Measurements from ENCODE around the gene TRANK1. TPM values are rescaled to one million over a fixed set of nuclear protein-coding genes. Genes with fewer than 3 reads are reported as not detected.

TRANK1 gene
- total RNA-seq, 1 donor from 2014 or later, result 11.3 TPM

GRCh38 chr3:36867810-36868209 lies 77.0 kb downstream of the TRANK1 start:
- no peak for DNase-seq (ENCODE audit: low read depth, low spot score)
- TF ChIP-seq CTCF (conservative IDR thresholded peaks at IDR 0.05), result no peak
- Mint-ChIP-seq H3K4me1 (peaks cover 4% of the 10 kb centered on the region), H3K27me3 (ENCODE audit: low read depth) (no peaks in the 10 kb centered on the region), H3K9me3 (no peaks in the 10 kb centered on the region), H3K27ac (ENCODE audit: unreplicated experiment) (no peak overlapping the region), H3K4me3 (no peak overlapping the region), H3K36me3 (ENCODE audit: low read depth) (peaks cover 2% of the 10 kb centered on the region)

DNA sequence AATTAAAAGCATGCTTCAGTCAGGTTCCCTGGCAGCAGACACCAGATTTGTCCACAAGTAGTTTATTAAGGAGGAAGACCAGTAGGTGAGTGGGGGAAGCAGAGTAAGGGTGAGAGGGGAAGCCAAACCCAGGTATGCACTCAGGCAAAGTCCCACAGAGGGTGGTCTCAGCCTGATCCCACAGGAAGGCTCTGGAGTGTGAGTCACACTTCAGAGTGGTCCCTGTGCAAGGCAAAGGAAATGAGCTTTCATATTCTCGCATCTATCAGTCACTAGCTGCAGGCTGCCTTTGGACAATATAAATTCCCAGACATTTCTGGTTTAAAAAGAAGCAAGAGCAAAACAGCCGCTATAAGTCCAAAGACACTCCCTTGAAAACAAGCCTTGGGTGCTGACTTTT lies 78.5 kb downstream of the TRANK1 start:
- no peak for DNase-seq (ENCODE audit: low read depth, low spot score)
- peaks cover 2% of the 10 kb centered on the region for H3K36me3 Mint-ChIP-seq (ENCODE audit: low read depth)
- H3K27me3 Mint-ChIP-seq (ENCODE audit: low read depth), result no peaks in the 10 kb centered on the region

DNA sequence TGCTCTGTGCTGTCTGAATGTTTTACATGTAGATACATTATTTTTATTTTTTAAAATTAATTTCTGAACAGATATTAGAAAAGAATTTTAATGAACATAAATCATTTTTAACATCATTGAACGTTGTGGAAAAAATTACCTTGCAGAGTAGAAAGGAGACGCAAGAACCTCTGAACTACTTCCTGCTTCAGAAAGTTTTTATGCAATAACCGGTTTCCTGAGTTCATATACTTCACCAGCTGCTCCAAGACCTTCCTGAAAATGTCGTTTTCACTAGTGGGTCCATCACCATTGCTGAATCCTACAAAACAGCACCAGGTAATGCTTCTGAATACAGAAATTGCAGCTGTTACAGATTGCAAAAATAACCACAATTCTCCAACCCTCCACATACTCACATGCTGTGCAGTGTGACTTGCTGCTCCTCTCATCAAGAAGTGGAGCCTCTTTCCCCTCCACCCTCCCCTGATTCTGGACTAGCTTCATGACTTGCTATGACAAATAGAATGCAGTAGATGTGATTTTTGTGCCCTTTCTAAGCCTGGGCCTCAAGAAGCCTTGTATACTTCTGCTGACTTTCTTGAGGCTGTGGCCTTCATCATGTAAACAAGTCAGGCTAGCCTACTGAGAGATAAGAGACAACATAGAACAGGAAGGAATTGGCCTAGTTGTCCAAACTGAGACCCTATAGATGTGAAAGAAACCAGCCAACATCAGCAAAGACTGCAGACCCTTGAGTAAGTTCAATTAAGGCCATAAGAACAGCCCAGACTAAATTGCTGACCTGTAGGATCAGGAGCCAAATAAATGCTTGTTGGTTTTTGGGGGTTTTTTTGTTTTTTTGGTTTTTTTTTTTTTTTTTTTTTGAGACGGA lies 80.4 kb downstream of the TRANK1 start:
- no peaks in the 10 kb centered on the region for H3K27me3 Mint-ChIP-seq (ENCODE audit: low read depth)
- H3K36me3 Mint-ChIP-seq (ENCODE audit: low read depth), result peaks cover 5% of the 10 kb centered on the region
- no peak overlapping the region for H3K27ac Mint-ChIP-seq (ENCODE audit: unreplicated experiment)
- no peak for DNase-seq (ENCODE audit: low read depth, low spot score)
- H3K4me1 Mint-ChIP-seq, result peaks cover 4% of the 10 kb centered on the region
- TF ChIP-seq CTCF (conservative IDR thresholded peaks at IDR 0.05), result no peak
- H3K4me3 Mint-ChIP-seq, result no peak overlapping the region
- no peaks in the 10 kb centered on the region for H3K9me3 Mint-ChIP-seq

More for the DNA sequence above, 78.5 kb downstream of the TRANK1 start:
- Mint-ChIP-seq H3K4me1 (peaks cover 4% of the 10 kb centered on the region), H3K27ac (ENCODE audit: unreplicated experiment) (no peak overlapping the region), H3K9me3 (no peaks in the 10 kb centered on the region), H3K4me3 (no peak overlapping the region)
- TF ChIP-seq CTCF (conservative IDR thresholded peaks at IDR 0.05), result no peak

DNA sequence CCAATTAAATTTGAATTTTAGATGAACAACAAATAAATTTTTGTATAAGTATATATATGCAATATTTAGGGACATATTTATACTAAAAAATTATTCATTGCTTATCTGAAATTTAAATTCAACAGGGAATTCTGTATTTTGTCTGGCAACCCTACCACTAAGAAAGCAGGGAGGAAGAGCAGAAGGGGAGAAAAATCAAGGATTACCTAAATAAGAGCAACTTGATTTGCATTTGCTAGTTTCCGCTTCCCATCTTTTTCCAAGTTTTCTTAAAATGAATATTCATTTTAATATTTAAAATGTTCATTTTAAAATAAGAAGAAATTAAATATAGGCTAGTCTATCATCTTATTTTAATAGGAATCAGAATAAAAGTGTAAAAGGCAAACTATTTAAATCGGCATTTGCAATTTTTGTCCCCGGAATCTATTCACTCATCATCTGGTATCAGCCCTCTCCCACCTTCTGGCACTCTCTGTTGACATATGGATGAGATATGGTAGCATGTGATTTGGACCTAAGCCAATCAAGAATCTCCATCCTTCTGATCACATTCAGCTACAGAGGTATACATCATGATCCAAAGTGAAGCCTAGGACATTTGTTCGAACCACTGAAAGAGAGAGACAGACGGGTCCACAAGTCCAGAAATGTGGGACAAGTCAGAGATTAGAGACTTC lies 82.6 kb downstream of the TRANK1 start:
- H3K27me3 Mint-ChIP-seq (ENCODE audit: low read depth), result no peaks in the 10 kb centered on the region
- peaks cover 5% of the 10 kb centered on the region for H3K36me3 Mint-ChIP-seq (ENCODE audit: low read depth)
- no peak overlapping the region for H3K4me3 Mint-ChIP-seq
- DNase-seq (ENCODE audit: low read depth, low spot score), result no peak
- H3K4me1 Mint-ChIP-seq, result no peaks in the 10 kb centered on the region
- no peaks in the 10 kb centered on the region for H3K9me3 Mint-ChIP-seq
- H3K27ac Mint-ChIP-seq (ENCODE audit: unreplicated experiment), result no peak overlapping the region
- TF ChIP-seq CTCF (conservative IDR thresholded peaks at IDR 0.05), result no peak

GRCh38 chr3:36859494-36859893 lies 85.4 kb downstream of the TRANK1 start:
- no peak overlapping the region for H3K27ac Mint-ChIP-seq (ENCODE audit: unreplicated experiment)
- DNase-seq (ENCODE audit: low read depth, low spot score), result no peak
- peaks cover 18% of the 10 kb centered on the region for H3K36me3 Mint-ChIP-seq (ENCODE audit: low read depth)
- no peaks in the 10 kb centered on the region for H3K4me1 Mint-ChIP-seq
- no peaks in the 10 kb centered on the region for H3K27me3 Mint-ChIP-seq (ENCODE audit: low read depth)
- no peaks in the 10 kb centered on the region for H3K9me3 Mint-ChIP-seq
- H3K4me3 Mint-ChIP-seq, result no peak overlapping the region
- no peak for TF ChIP-seq CTCF (conservative IDR thresholded peaks at IDR 0.05)

Data from neural crest cell (in vitro differentiated cells).